T-cell (primary cell): ENCODE results near the gene CDO1. TPM values are rescaled to one million over a fixed set of nuclear protein-coding genes. Genes with fewer than 3 reads are reported as not detected.

Source experiments
- ATAC-seq, 4 experiments: fragments of 200-7000 bp in 3 of 4; fragments of 150-1000 bp in 1 of 4; cut with Tn5 transposase; replicated peaks in 1 of 4; 1 replicate in 3 of 4; 2 replicates in 1 of 4; pipeline ENCODE4 v1.10.0; 2021; ENCODE audit warnings: moderate library complexity in 3 of 4, mild to moderate bottlenecking in 2 of 4, moderate number of reproducible peaks in 1 of 4
- CTCF ChIA-PET, 2 donors: fragments of 300-600 bp; sonication (Branson Sonifier 250); formaldehyde crosslinking; loops; one replicate each; lab custom pipeline; 2022; ENCODE audit warnings: antibody characterized with exemption in 2 of 2; lab: Charles Lee
- POLR2A ChIA-PET, 2 donors: fragments of 300-600 bp; sonication (Branson Sonifier 250); formaldehyde crosslinking; loops; one replicate each; lab custom pipeline; 2022; ENCODE audit warnings: antibody characterized with exemption in 2 of 2; lab: Charles Lee
- DNase-seq, 35 experiments: peaks; one replicate each; pipeline versions ENCODE4 v3.0.0 to v3.0.0-alpha.2; 2013 to 2023
- H3K27ac ChIP-seq: one replicate; pipeline ENCODE4 v1.5.1; 2013; ENCODE audit warnings: low read length
- H3K27me3 ChIP-seq, 2 experiments: replicated peaks in 1 of 2; 1 replicate in 1 of 2; 2 replicates in 1 of 2; pipeline versions ENCODE4 v1.6.1 to v1.7.0; 2013; ENCODE audit warnings: low read length in 1 of 2, mixed read lengths in 1 of 2; ENCODE audit not compliant: control insufficient read depth in 2 of 2, insufficient read depth in 2 of 2; ENCODE audit errors: extremely low read depth in 1 of 2
- H3K36me3 ChIP-seq, 2 donors: 1 replicate in 1 of 2; 2 replicates in 1 of 2; pipeline versions ENCODE4 v1.6.1 to v1.7.0; 2013; ENCODE audit warnings: low read length in 1 of 2; ENCODE audit not compliant: control insufficient read depth in 2 of 2, insufficient read depth in 1 of 2; ENCODE audit errors: extremely low read depth in 1 of 2
- H3K4me1 ChIP-seq, 2 experiments: 1 replicate in 1 of 2; 2 replicates in 1 of 2; pipeline versions ENCODE4 v1.6.1 to v1.7.0; 2013; ENCODE audit warnings: low read length in 2 of 2, mixed read lengths in 1 of 2; ENCODE audit not compliant: insufficient read depth in 2 of 2, control insufficient read depth in 1 of 2; ENCODE audit errors: extremely low read depth in 1 of 2
- H3K4me3 ChIP-seq, 2 donors: 1 replicate in 1 of 2; 2 replicates in 1 of 2; pipeline versions ENCODE4 v1.5.1 to v1.7.0; 2013; ENCODE audit warnings: mild to moderate bottlenecking in 2 of 2, low read length in 1 of 2, moderate library complexity in 1 of 2; ENCODE audit not compliant: control insufficient read depth in 1 of 2; ENCODE audit errors: extremely low read depth in 1 of 2
- H3K9me3 ChIP-seq: 2 replicates; pipeline ENCODE4 v1.7.0; 2013
- H3K27ac Mint-ChIP-seq, 2 donors: one replicate each; pipeline ENCODE4 v1.8.0; 2020 to 2021; ENCODE audit warnings: mild to moderate bottlenecking in 2 of 2, mixed read lengths in 2 of 2
- H3K27me3 Mint-ChIP-seq, 2 donors: one replicate each; pipeline ENCODE4 v1.8.0; 2021 to 2022; ENCODE audit warnings: mixed read lengths in 2 of 2
- H3K36me3 Mint-ChIP-seq: one replicate; pipeline ENCODE4 v1.8.0; 2021; ENCODE audit warnings: mixed read lengths
- H3K4me1 Mint-ChIP-seq, 3 donors: one replicate each; pipeline ENCODE4 v1.8.0; 2020 to 2022; ENCODE audit warnings: mixed read lengths in 3 of 3, mild to moderate bottlenecking in 1 of 3
- H3K4me3 Mint-ChIP-seq, 3 donors: one replicate each; pipeline ENCODE4 v1.8.0; 2020 to 2022; ENCODE audit warnings: mild to moderate bottlenecking in 3 of 3, mixed read lengths in 3 of 3, moderate library complexity in 3 of 3
- H3K9me3 Mint-ChIP-seq, 3 donors: one replicate each; pipeline ENCODE4 v1.8.0; 2020 to 2022; ENCODE audit warnings: mixed read lengths in 3 of 3
- WGBS: methylation state at CpG from one replicate; pipeline ENCODE4 v1.1.5; 2013; ENCODE audit warnings: missing lambda C conversion rate; ENCODE audit not compliant: insufficient coverage; 5-methylcytosine and 5-hydroxymethylcytosine counted together
- total RNA-seq, 35 experiments: library from RNA in 6 of 35; stranded (reverse) in 6 of 35; fragments of 120-200 nt in 1 of 35; gene quantifications; one replicate each; pipeline versions ENCODE4 v1.2.1 to v1.2.4 and lab custom pipeline; 2013 to 2026

Gene CDO1
- total RNA-seq, 5 donors from 2014 or later (not counting 1 experiment from before 2014, with no cell fraction given): 0.23 to 0.82 TPM; not detected in 3

GRCh38 chr5:115787426-115787825, 29.0 kb downstream of the CDO1 start:
- Mint-ChIP-seq H3K4me1 (no peaks in the 10 kb centered on the region), H3K36me3 (no peaks in the 10 kb centered on the region), H3K4me3 (no peak overlapping the region), H3K27me3 (peaks cover 50 to 55% of the 10 kb centered on the region in 2 donors), H3K27ac (no peak overlapping the region), H3K9me3 (peaks cover 0 to 8% (median 4%) of the 10 kb centered on the region in 3 donors)
- ATAC-seq (no peak), DNase-seq (no peak)
- no peaks in the 10 kb centered on the region for H3K9me3 ChIP-seq
- no peak overlapping the region for H3K4me3 ChIP-seq
- no peak overlapping the region for H3K27ac ChIP-seq
- H3K36me3 ChIP-seq: no peaks in the 10 kb centered on the region
- WGBS: no CpG with 5 or more reads among the region's 1 CpG
- CTCF ChIA-PET: no interaction called here
- peaks cover 2 to 6% of the 10 kb centered on the region in 2 experiments for H3K27me3 ChIP-seq
- no peaks in the 10 kb centered on the region for H3K4me1 ChIP-seq
- POLR2A ChIA-PET: no interaction called here

- Histone ChIP-seq H3K27ac (no peak overlapping the region), H3K4me1 (no peaks in the 10 kb centered on the region), H3K36me3 (no peaks in the 10 kb centered on the region), H3K9me3 (no peaks in the 10 kb centered on the region), H3K4me3 (no peak overlapping the region), H3K27me3 (peaks cover 3 to 5% of the 10 kb centered on the region in 2 experiments)
- Mint-ChIP-seq H3K9me3 (peaks cover 0 to 8% (median 4%) of the 10 kb centered on the region in 3 donors), H3K36me3 (no peaks in the 10 kb centered on the region), H3K27me3 (peaks cover 49 to 50% of the 10 kb centered on the region in 2 donors), H3K4me3 (no peak overlapping the region), H3K27ac (no peak overlapping the region), H3K4me1 (no peaks in the 10 kb centered on the region)
- WGBS: 39% methylated on average over 3 of the region's 6 CpGs
- no peak for DNase-seq
- CTCF ChIA-PET: interaction anchor here in 1 of 2 donors (0.5 to 0.7 kb wide), 3 partner anchors 28 to 143 kb away, joined by 3 to 4 read pairs (median 3); no protein-coding TSS in a partner anchor
- no peak for ATAC-seq
- POLR2A ChIA-PET: no interaction called here
These were observed 30.9 kb downstream of the CDO1 start for GRCh38 chr5:115785381-115786065.

GRCh38 chr5:115778417-115778816, 38.0 kb downstream of the CDO1 start:
- Mint-ChIP-seq H3K4me1 (no peaks in the 10 kb centered on the region), H3K36me3 (no peaks in the 10 kb centered on the region), H3K27ac (no peak overlapping the region), H3K4me3 (no peak overlapping the region), H3K9me3 (no peaks in the 10 kb centered on the region), H3K27me3 (peaks cover 13 to 22% of the 10 kb centered on the region in 2 donors)
- peaks cover 0 to 5% of the 10 kb centered on the region in 2 experiments for H3K27me3 ChIP-seq
- no peak for DNase-seq
- no CpG with 5 or more reads among the region's 1 CpG for WGBS
- no peaks in the 10 kb centered on the region for H3K36me3 ChIP-seq
- no peak for ATAC-seq
- H3K4me3 ChIP-seq: no peak overlapping the region
- CTCF ChIA-PET: no interaction called here
- H3K9me3 ChIP-seq: no peaks in the 10 kb centered on the region
- POLR2A ChIA-PET: no interaction called here
- no peaks in the 10 kb centered on the region for H3K4me1 ChIP-seq
- no peak overlapping the region for H3K27ac ChIP-seq

- ChIA-PET POLR2A (no interaction called here), CTCF (no interaction called here)
- no peaks in the 10 kb centered on the region for H3K4me1 ChIP-seq
- no peak overlapping the region for H3K27ac ChIP-seq
- no peak for DNase-seq
- Mint-ChIP-seq H3K4me1 (no peaks in the 10 kb centered on the region), H3K27ac (no peak overlapping the region), H3K27me3 (peaks cover 9 to 23% of the 10 kb centered on the region in 2 donors), H3K36me3 (no peaks in the 10 kb centered on the region), H3K9me3 (no peaks in the 10 kb centered on the region), H3K4me3 (no peak overlapping the region)
- WGBS: no CpG with 5 or more reads among the region's 3 CpGs
- no peak overlapping the region for H3K4me3 ChIP-seq
- no peak for ATAC-seq
- H3K36me3 ChIP-seq: no peaks in the 10 kb centered on the region
- no peaks in the 10 kb centered on the region for H3K9me3 ChIP-seq
- H3K27me3 ChIP-seq: peaks cover 0 to 5% of the 10 kb centered on the region in 2 experiments
These were observed 39.5 kb downstream of the CDO1 start for GRCh38 chr5:115776989-115777388.

- CTCF ChIA-PET: no interaction called here
- WGBS: 43% methylated on average over 3 of the region's 4 CpGs
These were observed 40.5 kb downstream of the CDO1 start for GRCh38 chr5:115775999-115776398.

GRCh38 chr5:115774684-115775083, 41.8 kb downstream of the CDO1 start:
- POLR2A ChIA-PET: no interaction called here
- Histone ChIP-seq H3K27me3 (peaks cover 0 to 3% of the 10 kb centered on the region in 2 experiments), H3K4me1 (no peaks in the 10 kb centered on the region), H3K36me3 (no peaks in the 10 kb centered on the region), H3K9me3 (no peaks in the 10 kb centered on the region), H3K4me3 (no peak overlapping the region), H3K27ac (no peak overlapping the region)
- DNase-seq (no peak), ATAC-seq (no peak)
- Mint-ChIP-seq H3K27me3 (peaks cover 2 to 9% of the 10 kb centered on the region in 2 donors), H3K9me3 (no peaks in the 10 kb centered on the region), H3K36me3 (no peaks in the 10 kb centered on the region), H3K4me3 (no peak overlapping the region), H3K27ac (no peak overlapping the region), H3K4me1 (no peaks in the 10 kb centered on the region)
- WGBS: 36% methylated on average over 1 of the region's 3 CpGs
- CTCF ChIA-PET: interaction anchor here (0.6 to 0.7 kb wide), 2 partner anchors 79 to 143 kb away, joined by 4 to 8 read pairs; no protein-coding TSS in a partner anchor

More at GRCh38 chr5:115775999-115776398, 40.5 kb downstream of the CDO1 start:
- Histone ChIP-seq H3K27me3 (peaks cover 0 to 5% of the 10 kb centered on the region in 2 experiments), H3K4me1 (no peaks in the 10 kb centered on the region), H3K27ac (no peak overlapping the region), H3K36me3 (no peaks in the 10 kb centered on the region), H3K9me3 (no peaks in the 10 kb centered on the region), H3K4me3 (no peak overlapping the region)
- Mint-ChIP-seq H3K4me3 (no peak overlapping the region), H3K4me1 (no peaks in the 10 kb centered on the region), H3K27me3 (peaks cover 5 to 15% of the 10 kb centered on the region in 2 donors), H3K9me3 (no peaks in the 10 kb centered on the region), H3K27ac (no peak overlapping the region), H3K36me3 (no peaks in the 10 kb centered on the region)
- DNase-seq (no peak), ATAC-seq (no peak)
- POLR2A ChIA-PET: no interaction called here
